Right lung (tissue), 5 donors: Measurements from ENCODE around the gene HMX1. TPM values are rescaled to one million over a fixed set of nuclear protein-coding genes. Genes with fewer than 3 reads are reported as not detected.

ENCODE experiments used
- DNase-seq, 2 donors: peaks; one replicate each; pipeline ENCODE4 v3.0.0-alpha.2; 2013
- polyA plus RNA-seq, 5 donors: library from polyadenylated mRNA; unstranded; fragments of 120-200 nt; gene quantifications; one replicate each; pipeline versions ENCODE4 v1.2.1 to v1.2.3, GENCODE V29; 2013; ENCODE audit warnings: inconsistent platforms in 1 of 5, low replicate concordance in 1 of 5; ENCODE audit not compliant: insufficient read length in 5 of 5, insufficient read depth in 1 of 5

HMX1 gene
- polyA plus RNA-seq, 5 donors = not detected

- no peak for DNase-seq
Measured at GRCh38 chr4:8820178-8821102, 51.2 kb downstream of the HMX1 start.

GRCh38 chr4:8819473-8820177 is 52.0 kb downstream of the HMX1 start:
- no peak for DNase-seq

GRCh38 chr4:8819019-8819418 is 52.6 kb downstream of the HMX1 start:
- DNase-seq = no peak

- DNase-seq = no peak
Measured at GRCh38 chr4:8818063-8818881, 53.4 kb downstream of the HMX1 start.

- no peak for DNase-seq
Measured at GRCh38 chr4:8817813-8818062, 53.9 kb downstream of the HMX1 start.

GRCh38 chr4:8817096-8817812 is 54.4 kb downstream of the HMX1 start:
- DNase-seq = no peak
